Trophoblast cell (in vitro differentiated cells and primary cell): ENCODE data around the gene CHCHD10.

Experiments used
- DNase-seq, 2 donors: peaks; one replicate each; pipeline ENCODE4 v3.0.0-alpha.2; 2016
- H2AFZ ChIP-seq: 2 replicates; pipeline ENCODE4 v1.6.1; 2013; ENCODE audit warnings: low read length, moderate library complexity, mild to moderate bottlenecking; ENCODE audit not compliant: insufficient read depth, poor library complexity
- H2AK5ac ChIP-seq: 2 replicates; pipeline ENCODE4 v1.6.1; 2013; ENCODE audit warnings: mild to moderate bottlenecking, low read length
- H2BK120ac ChIP-seq: 2 replicates; pipeline ENCODE4 v1.6.1; 2013; ENCODE audit warnings: low read length, mild to moderate bottlenecking, moderate library complexity; ENCODE audit not compliant: insufficient read depth, poor library complexity
- H2BK12ac ChIP-seq: 2 replicates; pipeline ENCODE4 v1.6.1; 2013; ENCODE audit warnings: mild to moderate bottlenecking, low read length, moderate library complexity
- H2BK5ac ChIP-seq: 2 replicates; pipeline ENCODE4 v1.6.1; 2013; ENCODE audit warnings: low read length, low read depth, moderate library complexity, mild to moderate bottlenecking; ENCODE audit not compliant: poor library complexity
- H3K14ac ChIP-seq: 2 replicates; pipeline ENCODE4 v1.6.1; 2013; ENCODE audit warnings: mild to moderate bottlenecking, low read length
- H3K18ac ChIP-seq: 2 replicates; pipeline ENCODE4 v1.6.1; 2013; ENCODE audit warnings: mild to moderate bottlenecking, low read length
- H3K23ac ChIP-seq: 2 replicates; pipeline ENCODE4 v1.6.1; 2013; ENCODE audit warnings: low read length
- H3K27ac ChIP-seq: 2 replicates; pipeline ENCODE4 v1.5.1; 2013; ENCODE audit warnings: low read depth, mild to moderate bottlenecking, inconsistent platforms, low read length, moderate library complexity
- H3K27me3 ChIP-seq: 2 replicates; pipeline ENCODE4 v1.6.1; 2013; ENCODE audit warnings: inconsistent platforms, mild to moderate bottlenecking, low read length, moderate library complexity; ENCODE audit not compliant: insufficient read depth
- H3K36me3 ChIP-seq, 2 experiments: 1 replicate in 1 of 2; 2 replicates in 1 of 2; pipeline ENCODE4 v1.6.1; 2013; ENCODE audit warnings: low read length in 2 of 2, mild to moderate bottlenecking in 2 of 2, moderate library complexity in 1 of 2; ENCODE audit not compliant: insufficient read depth in 2 of 2, control insufficient read depth in 1 of 2
- H3K4ac ChIP-seq: 2 replicates; pipeline ENCODE4 v1.6.1; 2013; ENCODE audit warnings: low read depth, mild to moderate bottlenecking, low read length, moderate library complexity
- H3K4me1 ChIP-seq, 2 experiments: 1 replicate in 1 of 2; 2 replicates in 1 of 2; pipeline ENCODE4 v1.6.1; 2013; ENCODE audit warnings: low read length in 2 of 2, mild to moderate bottlenecking in 2 of 2, moderate library complexity in 1 of 2; ENCODE audit not compliant: insufficient read depth in 2 of 2, control insufficient read depth in 1 of 2
- H3K4me2 ChIP-seq: 2 replicates; pipeline ENCODE4 v1.6.1; 2013; ENCODE audit warnings: inconsistent platforms, mild to moderate bottlenecking, low read length, moderate library complexity
- H3K4me3 ChIP-seq: 2 replicates; pipeline ENCODE4 v1.5.1; 2013; ENCODE audit warnings: mild to moderate bottlenecking, low read depth, low read length, inconsistent platforms
- H3K79me1 ChIP-seq: one replicate; pipeline ENCODE4 v1.6.1; 2013; ENCODE audit warnings: low read length
- H3K79me2 ChIP-seq: 2 replicates; pipeline ENCODE4 v1.6.1; 2013; ENCODE audit warnings: low read length, mild to moderate bottlenecking; ENCODE audit not compliant: control insufficient read depth, insufficient read depth, poor library complexity
- H3K9ac ChIP-seq: 2 replicates; pipeline ENCODE4 v1.6.1; 2013; ENCODE audit warnings: mild to moderate bottlenecking, low read length
- H3K9me3 ChIP-seq: 2 replicates; pipeline ENCODE4 v1.6.1; 2013; ENCODE audit warnings: low read depth, mild to moderate bottlenecking, control low read depth, inconsistent platforms, low read length; ENCODE audit not compliant: insufficient read depth
- H4K12ac ChIP-seq: 2 replicates; pipeline ENCODE4 v1.6.1; 2013; ENCODE audit warnings: low read depth, mild to moderate bottlenecking, low read length, moderate library complexity
- H4K8ac ChIP-seq: 2 replicates; pipeline ENCODE4 v1.6.1; 2013; ENCODE audit warnings: low read depth, mild to moderate bottlenecking, low read length, moderate library complexity
- H4K91ac ChIP-seq: one replicate; pipeline ENCODE4 v1.6.1; 2013; ENCODE audit warnings: low read depth, mild to moderate bottlenecking, low read length, moderate library complexity
- WGBS: extraction: QIAGEN DNeasy Blood & Tissue Kit; methylation state at CpG from one replicate; pipeline ENCODE4 v1.1.7; 2013; ENCODE audit warnings: missing lambda C conversion rate; ENCODE audit not compliant: insufficient read length, insufficient coverage; ENCODE audit errors: extremely low coverage; 5-methylcytosine and 5-hydroxymethylcytosine counted together

CHCHD10 gene

GRCh38 chr22:23789121-23789520 is 21.3 kb upstream of the CHCHD10 start:
- Histone ChIP-seq H3K9ac (no peak overlapping the region), H3K79me2 (peaks cover 11% of the 10 kb centered on the region), H3K79me1 (peaks cover 12% of the 10 kb centered on the region), H3K36me3 (peaks cover 25 to 28% of the 10 kb centered on the region in 2 experiments), H2BK12ac (no peak overlapping the region), H2BK5ac (no peak overlapping the region), H2AFZ (no peak overlapping the region), H3K14ac (no peak overlapping the region), H4K12ac (no peak overlapping the region), H3K4ac (peak overlapping the region; percentile 71), H4K8ac (no peak overlapping the region), H4K91ac (no peak overlapping the region), H3K23ac (no peak overlapping the region), H3K27ac (no peak overlapping the region), H2AK5ac (no peak overlapping the region), H3K4me2 (no peak overlapping the region), H2BK120ac (no peak overlapping the region), H3K4me1 (peaks cover 5% of the 10 kb centered on the region in 2 experiments), H3K18ac (no peak overlapping the region), H3K4me3 (no peak overlapping the region), H3K9me3 (no peaks in the 10 kb centered on the region), H3K27me3 (no peaks in the 10 kb centered on the region)
- no CpG with 5 or more reads among the region's 4 CpGs for WGBS
- no peak for DNase-seq

GRCh38 chr22:23787910-23788309 is 20.1 kb upstream of the CHCHD10 start:
- Histone ChIP-seq H3K4me1 (peaks cover 5% of the 10 kb centered on the region in 2 experiments), H3K9ac (peak overlapping the region; percentile 96), H4K91ac (no peak overlapping the region), H3K79me2 (peaks cover 11% of the 10 kb centered on the region), H2BK120ac (no peak overlapping the region), H3K36me3 (peaks cover 16 to 18% of the 10 kb centered on the region in 2 experiments), H2BK5ac (no peak overlapping the region), H4K12ac (no peak overlapping the region), H2BK12ac (no peak overlapping the region), H3K18ac (no peak overlapping the region), H3K4me2 (peak overlapping the region; percentile 96), H3K79me1 (peaks cover 12% of the 10 kb centered on the region), H4K8ac (no peak overlapping the region), H2AFZ (no peak overlapping the region), H3K9me3 (no peaks in the 10 kb centered on the region), H3K4ac (peak overlapping the region; percentile 84), H3K27me3 (no peaks in the 10 kb centered on the region), H3K27ac (no peak overlapping the region), H3K23ac (no peak overlapping the region), H3K4me3 (no peak overlapping the region), H2AK5ac (no peak overlapping the region), H3K14ac (no peak overlapping the region)
- no peak for DNase-seq
- no CpG with 5 or more reads among the region's 3 CpGs for WGBS

GRCh38 chr22:23787600-23787896 is 19.8 kb upstream of the CHCHD10 start:
- Histone ChIP-seq H3K79me2 (peaks cover 11% of the 10 kb centered on the region), H3K23ac (no peak overlapping the region), H4K12ac (no peak overlapping the region), H3K14ac (peak overlapping the region; percentile 17), H3K27me3 (no peaks in the 10 kb centered on the region), H3K36me3 (peaks cover 12 to 14% of the 10 kb centered on the region in 2 experiments), H2AFZ (no peak overlapping the region), H3K4me1 (peaks cover 5% of the 10 kb centered on the region in 2 experiments), H3K4ac (peak overlapping the region; percentile 84), H2AK5ac (no peak overlapping the region), H4K8ac (no peak overlapping the region), H3K4me3 (peak overlapping the region; percentile 83), H2BK120ac (no peak overlapping the region), H2BK12ac (no peak overlapping the region), H3K9me3 (no peaks in the 10 kb centered on the region), H3K4me2 (peak overlapping the region; percentile 96), H3K79me1 (peaks cover 12% of the 10 kb centered on the region), H3K9ac (peak overlapping the region; percentile 96), H3K27ac (peak overlapping the region; percentile 21), H4K91ac (peak overlapping the region; percentile 25), H3K18ac (no peak overlapping the region), H2BK5ac (no peak overlapping the region)
- DNase-seq: peak in 1 of 2 donors; percentile 21
- WGBS: no CpG with 5 or more reads among the region's 5 CpGs

- Histone ChIP-seq H3K27ac (peak within 1 kb of the TSS; percentile 99), H3K4ac (peak within 1 kb of the TSS; percentile 99), H3K9ac (peak within 1 kb of the TSS; percentile 100), H3K9me3 (no peaks in the 10 kb centered on the region), H2AFZ (peak within 1 kb of the TSS; percentile 98), H2BK12ac (peak within 1 kb of the TSS; percentile 42), H3K79me2 (peaks cover 11% of the 10 kb centered on the region), H3K14ac (peak within 1 kb of the TSS; percentile 100), H3K18ac (peak within 1 kb of the TSS; percentile 100), H3K36me3 (peaks cover 7 to 8% of the 10 kb centered on the region in 2 experiments), H3K27me3 (no peaks in the 10 kb centered on the region), H2BK120ac (peak within 1 kb of the TSS; percentile 100), H3K4me3 (peak within 1 kb of the TSS; percentile 95), H3K4me1 (peaks cover 5% of the 10 kb centered on the region in 2 experiments), H4K8ac (peak within 1 kb of the TSS; percentile 100), H4K91ac (peak within 1 kb of the TSS; percentile 100), H3K4me2 (peak within 1 kb of the TSS; percentile 96), H3K79me1 (peaks cover 12% of the 10 kb centered on the region), H2AK5ac (peak within 1 kb of the TSS; percentile 98), H4K12ac (peak within 1 kb of the TSS; percentile 100), H2BK5ac (peak within 1 kb of the TSS; percentile 99), H3K23ac (no peak within 1 kb of the TSS)
- WGBS: no CpG with 5 or more reads among the region's 97 CpGs
- DNase-seq: peak; percentile 85 to 96
These were observed 19.2 kb upstream of the CHCHD10 start, which contains the start of gene SMARCB1 for GRCh38 chr22:23786752-23787599. SMARCB1 (plus strand) TSS chr22:23786966; CDS start chr22:23787170, 204 bp downstream.
